ENCODE results near the gene ERC2.

Gene ERC2

DNA sequence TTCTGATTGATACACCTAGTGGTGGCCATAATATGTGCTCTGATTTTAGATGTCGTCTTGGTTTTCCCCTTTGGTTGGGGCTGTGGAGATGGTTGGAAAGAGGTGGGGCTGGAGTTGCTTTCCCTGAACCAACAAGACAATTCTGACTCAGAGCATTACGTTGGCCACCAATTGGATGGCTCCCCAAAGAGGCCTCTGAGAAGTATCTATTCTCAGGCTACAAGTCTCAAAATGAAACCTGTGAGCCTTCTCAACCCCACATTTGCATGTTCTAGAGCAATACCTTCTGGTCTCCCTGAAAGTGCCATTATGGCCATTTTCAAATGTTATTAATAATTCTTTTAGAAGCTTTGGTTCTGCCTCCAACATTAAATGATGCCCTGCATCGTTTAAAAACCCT, 792.8 kb downstream of the ERC2 start:
- DNase-seq (ENCODE audit: low spot score), result no peak

DNA sequence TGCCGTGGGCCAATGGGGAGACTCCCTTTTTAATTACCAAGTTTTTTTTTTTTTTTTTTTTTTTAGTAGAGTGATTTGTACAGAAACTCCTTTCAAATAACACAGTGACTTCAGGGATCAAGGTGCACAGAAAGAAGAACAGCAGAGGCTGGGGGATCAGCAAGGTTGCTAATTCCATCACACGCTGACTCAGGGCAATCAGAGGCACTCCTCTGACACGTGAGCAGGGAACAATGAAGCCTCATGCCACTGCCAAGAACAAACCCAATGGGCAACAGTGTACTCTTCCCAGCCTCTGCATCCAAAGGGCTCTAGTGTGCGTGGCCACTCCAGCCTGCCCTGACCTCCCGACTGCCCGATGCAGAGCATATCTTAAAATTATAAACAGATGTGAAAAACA, 794.5 kb downstream of the ERC2 start:
- DNase-seq (ENCODE audit: low spot score), result no peak

- no peak for DNase-seq (ENCODE audit: low spot score)
Measured at GRCh38 chr3:55669133-55669532, 799.1 kb downstream of the ERC2 start.

DNA sequence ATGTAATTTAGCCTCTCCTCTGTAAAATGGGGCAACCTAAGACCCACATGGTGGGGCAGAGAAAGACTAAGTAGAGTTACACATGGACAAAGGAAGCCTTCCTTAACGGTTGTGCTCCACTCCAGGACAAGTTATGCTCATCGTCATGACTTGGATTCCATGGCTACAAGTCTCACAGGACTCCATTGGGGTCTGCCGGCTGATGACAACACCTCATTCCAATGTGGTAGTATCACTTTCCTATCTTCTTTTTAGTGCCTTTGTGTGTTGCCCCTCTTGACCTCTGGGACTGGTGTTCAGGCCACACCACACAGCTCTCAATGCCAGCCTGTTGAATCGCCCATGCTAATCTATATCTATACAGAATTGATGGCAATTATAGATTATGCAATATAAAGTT, 799.9 kb downstream of the ERC2 start:
- no peak for DNase-seq (ENCODE audit: low spot score)

- DNase-seq (ENCODE audit: low spot score), result peak; percentile 58
Measured at GRCh38 chr3:55664387-55664786, 803.9 kb downstream of the ERC2 start.

DNA sequence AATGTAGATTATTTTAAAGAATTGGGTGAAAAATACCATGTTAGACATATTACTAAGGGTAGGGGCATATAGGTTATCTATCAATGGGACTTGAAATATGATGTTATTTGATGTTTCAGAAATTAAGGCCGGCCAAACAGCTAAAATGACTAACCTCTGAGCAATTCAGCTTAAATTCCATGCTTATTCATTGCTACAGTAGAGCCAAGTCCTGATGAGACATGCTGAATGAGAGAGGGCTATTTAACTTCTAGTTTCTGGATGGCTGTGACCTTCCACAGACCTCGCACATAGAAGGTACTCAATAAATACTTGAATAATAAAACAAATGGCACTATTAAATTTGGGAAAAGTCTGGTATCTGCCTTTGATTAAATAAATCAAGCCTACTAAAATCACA, 805.6 kb downstream of the ERC2 start:
- no peak for DNase-seq (ENCODE audit: low spot score)

- no peak for DNase-seq (ENCODE audit: low spot score)
Measured at GRCh38 chr3:55661571-55661970, 806.7 kb downstream of the ERC2 start.

GRCh38 chr3:55661141-55661540, 807.1 kb downstream of the ERC2 start:
- DNase-seq (ENCODE audit: low spot score), result no peak

GRCh38 chr3:55660642-55661041, 807.6 kb downstream of the ERC2 start:
- no peak for DNase-seq (ENCODE audit: low spot score)

DNA sequence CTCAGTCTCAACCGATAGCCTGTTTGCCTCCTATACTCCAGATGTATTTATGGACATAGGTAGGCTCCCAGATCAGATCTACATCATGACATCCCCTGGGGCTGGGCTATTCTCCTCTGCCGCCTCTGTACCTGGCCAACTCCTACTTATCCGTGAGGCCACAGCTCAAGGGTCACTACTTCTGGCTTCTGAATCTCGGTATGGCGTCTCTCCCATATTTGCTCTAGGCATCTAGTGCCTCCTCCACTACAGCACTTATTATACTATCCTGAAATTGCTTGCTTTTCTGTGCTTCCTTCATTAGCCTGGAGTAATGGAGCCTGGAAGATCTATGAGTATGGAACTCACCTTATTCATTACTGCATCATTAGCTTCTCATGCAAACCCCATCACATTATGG, 808.6 kb downstream of the ERC2 start:
- no peak for DNase-seq (ENCODE audit: low spot score)

DNA sequence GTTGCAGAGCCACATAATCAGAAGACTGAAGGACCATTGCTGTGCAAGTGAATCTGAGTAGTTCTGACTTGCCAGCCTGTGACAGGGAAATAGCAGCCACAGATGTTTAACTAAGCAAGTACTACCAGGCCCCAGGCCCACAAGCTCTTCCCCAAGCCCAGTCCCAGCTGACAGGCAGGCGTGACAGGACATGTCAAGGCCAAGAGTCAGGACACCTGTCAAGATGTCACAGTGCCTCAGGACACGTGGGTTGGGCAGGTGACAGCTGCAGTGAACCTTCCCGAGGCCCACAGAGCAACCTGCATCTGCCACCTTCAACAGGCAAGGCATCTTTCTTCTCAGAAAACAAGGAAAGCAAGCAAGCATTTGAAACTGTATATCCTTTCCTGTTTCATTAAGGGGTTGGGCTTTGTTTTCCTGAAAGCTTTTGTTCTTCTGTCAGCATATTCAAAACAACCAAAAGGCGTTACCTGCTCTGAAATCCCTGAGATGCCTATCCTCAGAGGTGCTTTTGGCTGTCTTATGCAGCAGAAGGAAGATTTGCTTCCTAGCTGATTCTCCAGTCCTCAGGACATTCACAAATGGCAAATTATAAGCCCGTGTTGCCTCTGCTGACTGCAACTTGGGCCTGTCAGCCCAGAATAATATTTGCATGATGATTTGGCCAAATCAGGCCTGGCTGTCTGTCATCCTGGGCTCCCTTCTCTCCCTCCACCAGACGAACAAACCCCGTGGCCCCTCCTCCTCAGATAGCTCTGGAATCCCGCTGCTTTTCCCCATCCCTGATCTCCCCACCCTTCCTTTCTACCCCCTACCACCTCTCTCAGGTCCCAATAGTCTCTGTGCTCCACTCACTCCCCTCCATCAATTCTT, 809.3 kb downstream of the ERC2 start:
- no peak for DNase-seq (ENCODE audit: low spot score)

DNA sequence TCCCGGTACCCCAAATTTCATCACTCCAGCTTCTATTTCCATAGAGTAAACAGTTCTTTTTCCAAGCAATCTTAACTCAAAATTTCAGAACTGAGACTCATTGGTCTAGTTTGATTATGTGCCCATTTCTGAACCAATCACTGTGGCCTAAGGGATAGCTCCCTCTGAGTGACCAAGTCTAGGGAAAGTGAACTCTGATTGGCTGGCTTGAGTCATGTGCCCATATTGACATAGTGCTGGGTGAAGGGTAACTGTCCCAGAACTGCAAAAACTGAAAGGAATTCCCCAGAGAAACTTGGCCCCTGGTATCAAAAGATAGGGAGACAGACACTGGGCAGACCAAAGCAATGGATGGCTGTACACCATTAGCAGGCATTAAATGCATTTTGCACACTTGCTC, 810.0 kb downstream of the ERC2 start:
- DNase-seq (ENCODE audit: low spot score), result no peak

DNA sequence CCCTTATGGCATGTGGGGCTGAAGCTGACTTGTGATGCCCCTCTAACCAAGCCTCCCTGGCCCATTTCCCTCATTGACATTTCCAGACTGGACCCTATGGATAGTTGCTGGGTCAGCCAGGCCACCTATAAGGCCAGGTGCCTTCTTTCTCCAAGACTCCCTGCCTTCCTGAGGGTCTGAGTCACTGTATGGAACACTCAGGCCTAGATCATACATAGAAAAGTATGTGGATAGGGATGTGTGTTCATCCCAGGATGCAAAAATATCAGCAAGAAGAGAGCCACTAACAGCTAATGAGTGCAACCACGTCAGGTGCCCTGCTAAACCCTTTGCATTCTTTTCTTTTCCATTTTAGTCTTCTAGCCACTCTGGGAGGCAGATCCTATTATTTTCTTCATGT, 812.7 kb downstream of the ERC2 start:
- no peak for DNase-seq (ENCODE audit: low spot score)

- DNase-seq (ENCODE audit: low spot score), result no peak
Measured at GRCh38 chr3:55654123-55654760, 814.0 kb downstream of the ERC2 start.

DNA sequence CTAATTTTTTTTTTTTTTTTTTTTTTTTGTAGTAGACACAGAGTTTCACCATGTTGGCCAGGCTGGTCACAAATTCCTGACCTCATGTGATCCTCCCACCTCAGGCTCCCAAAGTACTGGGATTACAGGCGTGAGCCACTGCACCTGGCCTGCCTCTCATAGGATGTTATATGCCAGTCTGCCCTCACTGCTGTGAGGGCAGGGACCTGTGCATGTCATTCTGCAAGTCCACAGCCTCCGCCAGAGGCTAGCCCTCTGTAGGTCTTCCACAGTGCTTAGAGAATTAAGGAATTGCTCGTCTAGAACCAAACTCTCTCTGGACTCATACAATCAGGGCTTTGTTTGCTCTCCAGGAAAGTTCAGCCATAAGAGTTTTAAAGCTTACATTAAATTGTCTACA, 817.3 kb downstream of the ERC2 start:
- no peak for DNase-seq (ENCODE audit: low spot score)

GRCh38 chr3:55650011-55650410, 818.3 kb downstream of the ERC2 start:
- no peak for DNase-seq (ENCODE audit: low spot score)

- DNase-seq (ENCODE audit: low spot score), result no peak
Measured at GRCh38 chr3:55649554-55649953, 818.7 kb downstream of the ERC2 start.

DNA sequence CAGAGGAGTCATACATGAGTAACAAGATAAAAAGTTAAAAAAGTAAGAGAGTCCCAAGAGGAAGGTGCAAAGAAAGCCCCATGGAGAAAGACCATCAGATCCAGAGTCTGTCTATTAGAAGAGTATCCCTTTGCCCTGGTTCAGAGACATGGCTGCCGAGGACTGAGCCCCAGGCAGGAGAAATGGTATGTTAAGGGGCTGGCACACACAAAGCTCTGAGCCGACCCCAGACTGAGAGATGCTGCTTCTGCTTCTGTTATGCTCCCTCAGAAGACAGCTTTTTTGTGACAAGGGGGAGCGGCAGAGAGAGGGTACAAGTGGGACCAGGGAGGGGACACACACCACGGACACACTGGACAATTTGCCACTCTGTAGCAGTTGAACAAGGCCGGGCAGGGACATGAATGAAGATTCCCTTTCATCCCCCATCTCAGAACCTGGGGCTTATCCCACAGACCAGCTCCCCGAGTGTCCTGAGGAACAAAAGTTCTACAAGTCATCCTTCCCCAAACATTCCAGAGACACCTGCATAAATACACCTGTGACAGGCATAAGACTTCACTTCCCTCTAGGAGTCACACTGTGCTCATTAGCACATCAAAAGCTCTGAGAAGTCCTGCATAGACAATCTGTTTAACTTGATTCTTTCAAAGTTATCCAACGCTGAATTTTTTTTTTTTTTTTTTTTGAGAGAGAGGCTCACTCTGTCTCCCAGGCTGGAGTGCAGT, 819.5 kb downstream of the ERC2 start:
- no peak for DNase-seq (ENCODE audit: low spot score)

GRCh38 chr3:55647670-55648069, 820.6 kb downstream of the ERC2 start:
- DNase-seq (ENCODE audit: low spot score), result no peak

DNA sequence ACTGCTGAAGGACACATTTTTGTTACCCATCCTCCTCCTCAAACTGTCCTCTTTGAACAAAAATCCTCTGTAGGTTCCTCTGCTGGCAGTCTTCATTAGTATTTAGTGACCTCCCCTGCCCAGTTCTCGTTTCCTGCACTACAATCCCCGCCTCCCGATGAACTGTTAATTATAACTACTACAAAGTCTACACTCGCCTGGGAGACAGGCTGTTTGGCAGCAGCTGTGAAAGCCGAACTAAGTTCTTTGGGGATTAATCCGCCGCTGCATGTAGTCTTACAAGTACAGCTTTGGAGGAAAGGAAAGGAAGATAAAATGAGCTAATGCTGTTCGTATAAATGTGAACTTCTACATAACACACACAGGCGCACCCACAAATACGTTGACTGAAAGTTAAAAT, 821.2 kb downstream of the ERC2 start:
- no peak for DNase-seq (ENCODE audit: low spot score)

DNA sequence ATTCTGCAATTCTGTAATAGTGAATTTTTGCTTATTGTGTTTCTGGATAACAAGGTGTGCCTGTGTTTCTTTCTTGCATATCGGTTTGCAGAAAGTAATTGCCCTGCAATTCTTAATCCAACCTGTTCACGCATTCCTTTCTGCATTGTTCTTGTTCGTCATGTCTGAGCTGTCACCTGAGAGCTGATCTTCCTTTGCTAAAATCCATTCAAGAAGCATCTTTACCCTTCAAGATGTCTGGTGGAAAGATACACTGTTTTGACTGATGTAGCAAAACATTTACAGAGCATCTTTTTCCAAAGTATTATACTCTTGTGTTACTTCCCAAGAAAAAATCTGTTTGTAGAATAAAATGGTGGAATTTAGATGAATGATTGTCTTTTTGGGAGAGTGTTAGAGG, 822.1 kb downstream of the ERC2 start:
- no peak for DNase-seq (ENCODE audit: low spot score)

- no peak for DNase-seq (ENCODE audit: low spot score)
Measured at GRCh38 chr3:55645422-55645821, 822.8 kb downstream of the ERC2 start.

DNA sequence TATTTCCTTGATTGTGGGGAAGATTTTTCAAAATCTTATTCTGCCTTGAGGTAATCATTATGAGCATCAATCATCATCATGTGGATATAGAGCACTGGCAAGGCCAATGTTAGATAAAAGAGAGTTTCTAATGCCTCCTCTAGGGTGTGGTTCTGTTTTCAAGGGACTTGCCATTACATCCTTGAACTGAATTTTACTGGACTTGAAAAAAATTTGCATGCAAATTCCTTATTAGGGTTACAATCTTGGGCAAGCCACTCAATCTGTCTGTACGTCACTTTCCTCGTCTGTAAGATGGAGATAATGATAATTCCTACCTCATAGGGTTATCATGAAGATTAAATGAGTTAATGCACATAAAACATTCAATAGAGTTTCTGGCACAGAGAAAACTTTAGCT, 825.0 kb downstream of the ERC2 start:
- DNase-seq (ENCODE audit: low spot score), result no peak

All from ecto neural progenitor cell (in vitro differentiated cells).